Right atrium auricular region (tissue), 2 donors: Measurements from ENCODE around the gene GPX4. TPM values are rescaled to one million over a fixed set of nuclear protein-coding genes. Genes with fewer than 3 reads are reported as not detected.
A peak's percentile ranks its signal among the peaks of the same experiment; 100 is the strongest.

Experiments used
- DNase-seq: peaks from one replicate; pipeline ENCODE4 v3.0.0-alpha.2; 2019; ENCODE audit warnings: low spot score
- H3K27ac ChIP-seq, 2 donors: fragments of 200-600 bp; sonication (generic); 1 replicate in 1 of 2; 2 replicates in 1 of 2; pipeline ENCODE4 v1.5.1; 2016 to 2019
- H3K27me3 ChIP-seq, 2 donors: fragments of 200-600 bp; sonication (generic); one replicate each; pipeline versions ENCODE4 v1.5.1 to v1.6.0; 2017 to 2019
- H3K36me3 ChIP-seq: fragments of 200-600 bp; sonication (generic); one replicate; pipeline ENCODE4 v1.5.1; 2016
- H3K4me1 ChIP-seq, 2 donors: fragments of 200-600 bp; sonication (generic); one replicate each; pipeline versions ENCODE4 v1.5.1 to v1.6.0; 2017 to 2019
- H3K4me3 ChIP-seq, 2 donors: fragments of 200-600 bp; sonication (generic); 1 replicate in 1 of 2; 2 replicates in 1 of 2; pipeline ENCODE4 v1.5.1; 2017 to 2019; ENCODE audit warnings: mild to moderate bottlenecking in 1 of 2, moderate library complexity in 1 of 2
- H3K9me3 ChIP-seq, 2 donors: fragments of 200-600 bp; sonication (generic); one replicate each; pipeline ENCODE4 v1.5.1; 2019
- CTCF ChIP-seq, 2 donors: fragments of 200-600 bp; sonication (generic); IDR thresholded peaks; one replicate each; pipeline ENCODE4 v1.5.1; 2019; ENCODE audit warnings: antibody characterized with exemption in 2 of 2
- total RNA-seq, 2 donors: library from RNA; depleted of rRNA; stranded (reverse); fragments of >200 nt; gene quantifications; one replicate each; pipeline ENCODE4 v1.1.0, GENCODE V29; 2016

GPX4 gene
- total RNA-seq, 2 donors from 2014 or later, result 404 to 529 TPM

DNA sequence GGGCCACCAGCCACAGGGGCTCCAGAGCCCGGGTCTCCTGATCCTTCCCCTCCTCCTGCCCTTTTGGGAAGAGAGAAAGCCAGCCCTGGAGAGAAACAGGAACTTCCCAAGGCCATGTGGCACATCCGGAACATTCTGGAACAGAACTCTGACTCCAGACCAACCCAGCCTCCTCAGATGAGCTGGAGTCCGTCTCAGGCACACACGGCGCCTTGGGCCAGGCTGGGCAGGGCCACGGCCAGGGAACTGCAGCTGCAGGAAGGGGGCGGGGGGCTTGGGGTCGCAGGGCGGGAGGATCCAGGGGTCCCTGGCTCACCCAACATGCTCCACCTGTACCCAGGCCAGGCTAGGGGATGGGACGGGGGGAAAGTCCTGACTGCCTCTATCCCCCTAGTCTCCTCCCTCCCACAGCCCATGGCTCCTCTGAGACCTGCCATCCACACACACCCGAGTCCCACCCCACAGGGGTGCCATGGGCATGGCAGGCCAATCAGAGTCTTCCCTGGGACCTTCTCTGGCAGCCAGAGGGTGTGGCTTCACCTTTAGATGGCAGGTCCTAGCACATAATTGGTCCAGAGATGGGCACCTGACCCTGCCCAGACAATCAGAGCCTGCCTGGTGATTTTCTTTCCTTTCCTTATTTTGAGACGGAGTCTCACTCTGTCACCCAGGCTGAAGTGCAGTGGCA lies 47.4 kb downstream of the GPX4 start:
- Histone ChIP-seq H3K4me1 (peaks cover 0 to 66% of the 10 kb centered on the region in 2 donors), H3K27me3 (no peaks in the 10 kb centered on the region), H3K9me3 (no peaks in the 10 kb centered on the region), H3K27ac (peak overlapping the region; percentile 63 to 73), H3K4me3 (no peak overlapping the region), H3K36me3 (peaks cover 17% of the 10 kb centered on the region)
- no peak for DNase-seq
- TF ChIP-seq CTCF (IDR thresholded peaks at IDR 0.05), result no peak

- no peak for TF ChIP-seq CTCF (IDR thresholded peaks at IDR 0.05)
- peaks cover 0 to 72% of the 10 kb centered on the region in 2 donors for H3K4me1 ChIP-seq
- H3K27me3 ChIP-seq, result no peaks in the 10 kb centered on the region
- no peak for DNase-seq
- peaks cover 10% of the 10 kb centered on the region for H3K36me3 ChIP-seq
- peak overlapping the region; percentile 63 to 73 for H3K27ac ChIP-seq
- H3K9me3 ChIP-seq, result no peaks in the 10 kb centered on the region
- H3K4me3 ChIP-seq, result peak overlapping the region; percentile 1 to 23
Observed at GRCh38 chr19:1151917-1152587, 48.3 kb downstream of the GPX4 start.

DNA sequence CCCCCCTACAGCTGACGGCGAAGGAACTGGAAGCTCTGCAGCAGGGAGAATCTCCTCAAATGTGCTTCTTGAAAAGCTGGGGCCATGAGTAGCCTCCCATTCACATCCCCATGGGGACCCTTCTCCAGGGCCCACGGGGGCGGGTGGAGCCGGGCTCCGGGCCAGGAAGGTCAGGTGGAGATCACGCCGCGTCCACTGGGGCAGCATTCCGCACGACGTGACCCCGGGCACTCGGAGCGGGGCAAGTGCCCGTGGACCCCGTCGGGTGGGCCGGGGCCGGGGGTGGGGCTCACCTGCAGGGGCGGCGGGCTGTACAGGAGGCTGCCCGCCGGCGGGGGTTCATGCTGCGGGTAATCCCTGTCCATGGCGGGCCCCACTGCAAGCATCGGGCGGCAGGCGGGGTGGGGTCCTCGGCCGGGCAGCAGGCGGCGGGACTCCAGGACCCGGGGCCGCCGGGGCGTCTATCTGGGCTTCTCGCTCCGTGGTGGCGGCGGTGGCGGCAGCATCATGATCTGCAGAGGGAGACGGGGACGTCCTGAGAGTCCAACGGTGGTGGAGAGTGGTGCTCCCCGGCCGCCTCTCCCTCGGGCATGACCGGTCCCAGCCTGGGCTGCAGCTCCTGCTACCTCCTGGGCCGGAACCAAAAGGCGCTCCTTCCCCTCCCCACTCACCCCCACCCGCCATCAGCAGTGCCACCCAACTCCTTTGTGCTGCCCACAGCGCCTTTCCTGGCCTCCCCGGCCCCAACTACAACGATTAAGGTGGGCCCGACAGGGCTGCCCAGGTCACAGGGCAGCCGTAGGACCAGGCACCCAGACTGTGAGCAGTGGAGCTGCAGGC lies 50.3 kb downstream of the GPX4 start:
- Histone ChIP-seq H3K4me3 (peak overlapping the region; percentile 8 to 21), H3K36me3 (no peaks in the 10 kb centered on the region), H3K27me3 (no peaks in the 10 kb centered on the region), H3K9me3 (no peaks in the 10 kb centered on the region), H3K4me1 (peaks cover 0 to 70% of the 10 kb centered on the region in 2 donors), H3K27ac (peak overlapping the region; percentile 86 to 89)
- no peak for DNase-seq
- no peak for TF ChIP-seq CTCF (IDR thresholded peaks at IDR 0.05)

GRCh38 chr19:1154731-1155351 lies 51.0 kb downstream of the GPX4 start:
- peak; percentile 95 for DNase-seq
- no peaks in the 10 kb centered on the region for H3K36me3 ChIP-seq
- no peak for TF ChIP-seq CTCF (IDR thresholded peaks at IDR 0.05)
- peaks cover 0 to 65% of the 10 kb centered on the region in 2 donors for H3K4me1 ChIP-seq
- peak overlapping the region; percentile 86 to 89 for H3K27ac ChIP-seq
- H3K9me3 ChIP-seq, result no peaks in the 10 kb centered on the region
- no peaks in the 10 kb centered on the region for H3K27me3 ChIP-seq
- H3K4me3 ChIP-seq, result peak overlapping the region; percentile 8 to 21
